Right cardiac atrium (tissue), 5 donors: ENCODE data around the gene LETMD1. TPM values are rescaled to one million over a fixed set of nuclear protein-coding genes. Genes with fewer than 3 reads are reported as not detected.
A peak's percentile ranks its signal among the peaks of the same experiment; 100 is the strongest.

Source experiments
- ATAC-seq, 2 donors: fragments of 200-7000 bp; cut with Tn5 transposase; one replicate each; pipeline versions ENCODE4 v1.8.0 to v1.9.1; 2020; ENCODE audit warnings: moderate library complexity in 2 of 2, mild to moderate bottlenecking in 1 of 2
- DNase-seq, 3 donors: peaks; one replicate each; pipeline ENCODE4 v3.0.0-alpha.2; 2020
- H3K27ac ChIP-seq: one replicate; pipeline ENCODE4 v1.5.1; 2013; ENCODE audit warnings: mild to moderate bottlenecking, low read length, control low read depth, moderate library complexity
- H3K27me3 ChIP-seq: one replicate; pipeline ENCODE4 v1.6.1; 2013; ENCODE audit not compliant: control insufficient read depth, insufficient read depth
- H3K4me1 ChIP-seq: one replicate; pipeline ENCODE4 v1.6.1; 2013; ENCODE audit warnings: low read length; ENCODE audit not compliant: control insufficient read depth, insufficient read depth
- H3K4me3 ChIP-seq: one replicate; pipeline ENCODE4 v1.5.1; 2013; ENCODE audit warnings: low read length, control low read depth
- H3K9me3 ChIP-seq: one replicate; pipeline ENCODE4 v1.6.1; 2013; ENCODE audit warnings: low read length; ENCODE audit not compliant: control insufficient read depth
- WGBS: extraction: QIAGEN DNeasy Blood & Tissue Kit; methylation state at CpG from one replicate; pipeline ENCODE4 v1.1.7; 2013; 5-methylcytosine and 5-hydroxymethylcytosine counted together
- intact Hi-C, 4 donors: fragments of 100-400 bp; cut with DNase I; formaldehyde crosslinking; loops; one replicate each; pipeline versions ENCODE4 v1.11.0 to v1.14.0; 2022 to 2023
- long read RNA-seq, 4 donors: library from polyadenylated mRNA; unstranded; transcript quantifications; one replicate each; pipeline ENCODE4 v2.0.0, GENCODE V29; 2020 to 2021
- polyA plus RNA-seq: library from polyadenylated mRNA; stranded (reverse); fragments of 200-250 nt; gene quantifications from one replicate; pipeline ENCODE4 v1.2.3, GENCODE V29; 2013
- total RNA-seq, 4 donors: library from RNA; stranded (reverse); fragmentation: NEBNext Ultra II Directional; extraction: Animal tissue kit (Norgen Biotek cat#: 25700); gene quantifications; one replicate each; pipeline ENCODE4 v1.2.1, GENCODE V29; 2021
- donor health status: healthy with polysubstance abuse.
- donor health status: DM: no; HTN: yes; CAD: no.
- donor health status: DM: no; HTN: no; CAD: no.
- donor health status: DM: no; HTN: yes; CAD: no; lungs with severe emphysema.
- donor health status: DM: yes; HTN: yes; CAD: no.

LETMD1 gene
- total RNA-seq (10 to 100 TPM; 29.8 to 33.9 (median 32.0) TPM), polyA plus RNA-seq (28.2 TPM)
- long read RNA-seq, donor 1, transcript LETMD1-201 (9 exons, 2,112 nt): major isoform, 23 of 79 reads
- long read RNA-seq, donor 1, transcript LETMD1-228 (9 exons, 1,389 nt): minor isoform, 5 of 79 reads
- long read RNA-seq, donor 1, partial matches to known transcripts: 11 of 79 reads
- long read RNA-seq, donor 1, other reads (novel, unspliced or antisense): 27 of 79 reads
- long read RNA-seq, donor 2, transcript LETMD1-228 (9 exons, 1,389 nt): minor isoform, 5 of 35 reads
- long read RNA-seq, donor 2, transcript LETMD1-201 (9 exons, 2,112 nt): major isoform, 9 of 35 reads
- long read RNA-seq, donor 2, partial matches to known transcripts: 7 of 35 reads
- long read RNA-seq, donor 2, other reads (novel, unspliced or antisense): 12 of 35 reads
- long read RNA-seq, donor 3, transcript LETMD1-201 (9 exons, 2,112 nt): major isoform, 84 of 172 reads
- long read RNA-seq, donor 3, transcript LETMD1-228 (9 exons, 1,389 nt): minor isoform, 8 of 172 reads
- long read RNA-seq, donor 3, transcript LETMD1-209 (8 exons, 2,001 nt): minor isoform, 5 of 172 reads
- long read RNA-seq, donor 3, partial matches to known transcripts: 15 of 172 reads
- long read RNA-seq, donor 3, other reads (novel, unspliced or antisense): 54 of 172 reads
- long read RNA-seq, donor 4, transcript LETMD1-201 (9 exons, 2,112 nt): major isoform, 9 of 39 reads
- long read RNA-seq, donor 4, partial matches to known transcripts: 1 of 39 reads
- long read RNA-seq, donor 4, other reads (novel, unspliced or antisense): 14 of 39 reads

DNA sequence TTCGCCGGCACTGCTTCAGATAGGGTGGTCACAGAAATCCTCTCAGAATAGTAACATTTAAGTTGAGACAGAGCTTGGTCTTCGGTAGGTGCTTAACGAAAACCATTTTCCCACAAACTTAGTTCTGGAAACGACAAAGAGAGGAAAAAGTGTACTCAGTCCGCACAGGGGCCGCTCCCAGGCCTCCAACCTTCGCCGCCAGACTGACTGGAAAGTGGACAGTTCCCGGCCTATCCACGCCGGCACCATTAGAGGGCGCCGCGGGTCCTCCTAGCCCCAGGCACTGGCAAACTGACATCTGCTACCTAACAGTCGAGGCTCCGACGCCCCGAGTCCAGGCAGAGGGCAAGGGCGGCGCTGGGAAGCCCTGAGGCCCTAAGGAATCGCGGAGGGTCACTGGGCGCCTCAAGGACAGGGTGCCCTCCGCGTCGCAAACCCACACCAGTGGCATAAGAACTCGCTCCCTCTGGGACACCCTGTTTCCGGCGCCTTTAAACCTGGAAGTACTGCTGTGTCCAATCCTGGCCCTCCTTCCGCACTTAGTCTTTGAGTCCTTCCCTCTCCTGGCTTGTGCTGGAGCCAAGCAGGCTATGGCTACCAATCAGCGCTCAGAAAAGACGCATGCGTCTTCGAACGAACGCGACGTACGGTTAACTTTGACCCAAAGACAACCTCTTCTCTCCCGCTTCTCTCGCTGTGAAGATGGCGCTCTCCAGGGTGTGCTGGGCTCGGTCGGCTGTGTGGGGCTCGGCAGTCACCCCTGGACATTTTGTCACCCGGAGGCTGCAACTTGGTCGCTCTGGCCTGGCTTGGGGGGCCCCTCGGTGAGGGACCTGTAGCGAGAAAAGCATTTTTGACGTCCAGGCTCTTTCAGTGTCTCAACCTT, at the start of gene LETMD1:
Gene LETMD1, plus strand, starts transcription at position 673 of the 886 bp plus-strand sequence. Its CDS starts 30 bp downstream, at position 703.
- Histone ChIP-seq H3K27ac (peak within 1 kb of the TSS; percentile 98), H3K27me3 (no peaks in the 10 kb centered on the region), H3K4me3 (peak within 1 kb of the TSS; percentile 86), H3K4me1 (no peaks in the 10 kb centered on the region), H3K9me3 (no peaks in the 10 kb centered on the region)
- ATAC-seq: peak; percentile 100
- peak; percentile 94 to 96 (median 95) for DNase-seq
- intact Hi-C loops: no loop called here
- WGBS: 4% methylated on average over 51 of the region's 51 CpGs

GRCh38 chr12:50999093-50999492, 49.0 kb upstream of the LETMD1 start:
- H3K27me3 ChIP-seq: no peaks in the 10 kb centered on the region
- H3K27ac ChIP-seq: no peak overlapping the region
- DNase-seq: no peak
- no peaks in the 10 kb centered on the region for H3K4me1 ChIP-seq
- intact Hi-C loops: no loop called here
- peak in 1 of 2 donors; percentile 55 for ATAC-seq
- H3K9me3 ChIP-seq: no peaks in the 10 kb centered on the region
- no peak overlapping the region for H3K4me3 ChIP-seq
- WGBS: 86% methylated on average over 4 of the region's 4 CpGs

- Histone ChIP-seq H3K4me3 (no peak overlapping the region), H3K27ac (no peak overlapping the region), H3K4me1 (peaks cover 3% of the 10 kb centered on the region), H3K9me3 (no peaks in the 10 kb centered on the region), H3K27me3 (no peaks in the 10 kb centered on the region)
- DNase-seq (no peak), ATAC-seq (no peak)
- intact Hi-C loops: no loop called here
- WGBS: 87% methylated on average over 7 of the region's 7 CpGs
Observed at GRCh38 chr12:51000245-51000644, 47.9 kb upstream of the LETMD1 start.

DNA sequence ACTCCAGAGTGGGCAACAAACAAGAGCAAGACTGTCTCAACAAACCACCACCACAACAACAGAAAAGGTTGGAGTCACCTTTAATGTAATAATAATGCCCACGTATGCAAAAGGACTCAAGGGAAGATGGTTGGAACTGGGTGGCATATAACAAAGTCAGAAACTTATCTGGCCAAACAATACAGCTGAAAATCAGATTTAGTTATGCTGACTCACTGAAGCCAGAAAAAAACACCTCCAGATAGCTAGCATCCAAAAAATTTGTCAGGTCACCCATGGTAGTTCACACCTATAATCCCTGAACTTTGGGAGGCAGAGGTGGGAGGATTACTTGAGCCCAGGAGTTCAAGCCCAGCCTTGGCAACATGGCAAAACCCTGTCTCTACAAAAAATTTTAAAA, 46.3 kb upstream of the LETMD1 start:
- 97% methylated on average over 1 of the region's 1 CpG for WGBS
- Histone ChIP-seq H3K27ac (no peak overlapping the region), H3K9me3 (no peaks in the 10 kb centered on the region), H3K27me3 (no peaks in the 10 kb centered on the region), H3K4me1 (peaks cover 3% of the 10 kb centered on the region), H3K4me3 (no peak overlapping the region)
- intact Hi-C loops: no loop called here
- DNase-seq (no peak), ATAC-seq (no peak)

GRCh38 chr12:51004504-51004903, 43.6 kb upstream of the LETMD1 start:
- intact Hi-C loops: no loop called here
- H3K27me3 ChIP-seq: no peaks in the 10 kb centered on the region
- WGBS: 71% methylated on average over 6 of the region's 6 CpGs

DNA sequence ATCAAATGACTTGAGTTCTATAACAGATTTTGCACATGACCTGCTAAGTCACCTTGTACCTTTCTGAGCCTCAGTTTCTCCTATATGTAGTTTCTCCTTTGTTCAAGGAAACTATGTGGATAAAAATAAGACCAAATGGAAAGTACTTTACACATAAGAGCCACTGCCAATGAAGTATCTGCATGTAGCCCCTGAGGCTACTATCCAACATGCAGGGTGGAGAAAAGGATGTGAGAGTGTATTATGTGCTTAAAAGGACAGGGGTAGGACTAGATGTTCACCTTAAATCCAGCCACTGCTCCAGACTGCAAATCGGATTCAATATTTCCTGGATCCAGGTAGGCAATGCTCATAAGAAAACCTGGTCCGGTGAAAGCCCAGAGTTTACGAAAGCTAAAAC, 43.1 kb upstream of the LETMD1 start:
- ATAC-seq (no peak), DNase-seq (no peak)
- Histone ChIP-seq H3K4me3 (no peak overlapping the region), H3K27me3 (no peaks in the 10 kb centered on the region), H3K27ac (no peak overlapping the region), H3K9me3 (no peaks in the 10 kb centered on the region), H3K4me1 (peaks cover 3% of the 10 kb centered on the region)
- intact Hi-C loops: no loop called here
- WGBS: 95% methylated on average over 3 of the region's 3 CpGs

More at GRCh38 chr12:51004504-51004903, 43.6 kb upstream of the LETMD1 start:
- DNase-seq (no peak), ATAC-seq (peak in 1 of 2 donors; percentile 26)
- no peak overlapping the region for H3K27ac ChIP-seq
- H3K4me3 ChIP-seq: no peak overlapping the region
- H3K4me1 ChIP-seq: peaks cover 3% of the 10 kb centered on the region
- H3K9me3 ChIP-seq: no peaks in the 10 kb centered on the region

GRCh38 chr12:51005671-51006070, 42.5 kb upstream of the LETMD1 start:
- DNase-seq (no peak), ATAC-seq (no peak)
- no peak overlapping the region for H3K27ac ChIP-seq
- H3K9me3 ChIP-seq: no peaks in the 10 kb centered on the region
- H3K27me3 ChIP-seq: no peaks in the 10 kb centered on the region
- intact Hi-C loops: no loop called here
- peaks cover 3% of the 10 kb centered on the region for H3K4me1 ChIP-seq
- 85% methylated on average over 3 of the region's 3 CpGs for WGBS
- no peak overlapping the region for H3K4me3 ChIP-seq

- ATAC-seq: no peak
- intact Hi-C loops: no loop called here
- 95% methylated on average over 1 of the region's 1 CpG for WGBS
Observed at GRCh38 chr12:51008329-51009055, 39.6 kb upstream of the LETMD1 start.

DNA sequence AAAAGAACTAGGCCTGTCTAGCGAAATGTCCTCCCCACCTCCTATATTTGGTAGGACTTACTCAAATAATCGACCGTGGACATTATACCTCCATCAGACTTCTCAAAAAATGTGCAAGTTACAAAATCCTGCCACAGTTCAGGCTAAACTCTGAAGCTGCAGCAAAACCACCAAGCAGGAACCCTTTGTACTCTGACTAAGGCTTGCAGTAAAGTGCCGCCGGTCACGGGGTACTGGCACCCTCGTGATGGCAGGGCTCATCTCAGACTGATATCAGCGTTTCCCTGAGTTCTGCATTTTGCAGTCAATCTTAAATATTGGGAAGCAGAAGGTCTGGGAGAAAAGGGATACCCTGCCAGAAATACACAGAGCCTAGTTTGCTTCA, 39.1 kb upstream of the LETMD1 start:
- H3K27ac ChIP-seq: peak overlapping the region; percentile 42
- peak overlapping the region; percentile 60 for H3K4me3 ChIP-seq
- H3K4me1 ChIP-seq: peaks cover 3% of the 10 kb centered on the region
- no peaks in the 10 kb centered on the region for H3K27me3 ChIP-seq
- intact Hi-C loops: no loop called here
- peak; percentile 67 to 86 (median 74) for DNase-seq
- 58% methylated on average over 8 of the region's 8 CpGs for WGBS
- no peaks in the 10 kb centered on the region for H3K9me3 ChIP-seq
- peak; percentile 86 to 94 for ATAC-seq

More at GRCh38 chr12:51008329-51009055, 39.6 kb upstream of the LETMD1 start:
- no peak for DNase-seq
- H3K9me3 ChIP-seq: no peaks in the 10 kb centered on the region
- H3K27me3 ChIP-seq: no peaks in the 10 kb centered on the region
- H3K4me3 ChIP-seq: peak overlapping the region; percentile 60
- H3K4me1 ChIP-seq: peaks cover 3% of the 10 kb centered on the region
- H3K27ac ChIP-seq: peak overlapping the region; percentile 52

GRCh38 chr12:51011955-51012354, 36.2 kb upstream of the LETMD1 start:
- ATAC-seq: peak in 1 of 2 donors; percentile 68
- H3K4me1 ChIP-seq: no peaks in the 10 kb centered on the region
- H3K9me3 ChIP-seq: no peaks in the 10 kb centered on the region
- WGBS: 79% methylated on average over 4 of the region's 4 CpGs
- no peak overlapping the region for H3K27ac ChIP-seq
- no peak overlapping the region for H3K4me3 ChIP-seq
- H3K27me3 ChIP-seq: no peaks in the 10 kb centered on the region
- DNase-seq: peak in 1 of 3 donors; percentile 55
- intact Hi-C loops: no loop called here
